GM12878 (cell line): Measurements from ENCODE around the gene AK5. TPM values are rescaled to one million over a fixed set of nuclear protein-coding genes. Genes with fewer than 3 reads are reported as not detected.

Experiments
- ATAC-seq: fragments of 200-7000 bp; cut with Tn5 transposase; 3 replicates; pipeline ENCODE4 v1.9.1; 2020; ENCODE audit warnings: mild to moderate bottlenecking, moderate library complexity
- BruUV-seq: library from RNA; stranded (reverse); fragments of 400-500 nt; replicated peaks from 2 replicates; lab custom pipeline; 2021; lab: Mats Ljungman, UMichigan
- CTCF ChIA-PET: fragments of 300-600 bp; sonication (Branson Sonifier 250); formaldehyde crosslinking; extraction: SDS; loops from one replicate; lab custom pipeline; 2021; ENCODE audit warnings: inconsistent platforms; lab: Yijun Ruan, JAX
- POLR2A ChIA-PET: fragments of 350-600 bp; formaldehyde crosslinking; extraction: SDS; loops from one replicate; lab custom pipeline; 2021; ENCODE audit warnings: inconsistent platforms; lab: Charles Lee
- RAD21 ChIA-PET: fragments of 300-600 bp; sonication (Branson Sonifier 250); formaldehyde crosslinking; loops from one replicate; lab custom pipeline; 2023; ENCODE audit warnings: antibody characterized with exemption; ENCODE audit not compliant: unreplicated experiment; lab: Charles Lee
- SMC1A ChIA-PET: fragments of 300-600 bp; sonication (Branson Sonifier 250); formaldehyde crosslinking; loops from one replicate; lab custom pipeline; 2023; ENCODE audit not compliant: unreplicated experiment, uncharacterized antibody; lab: Charles Lee
- DNase-seq: peaks from one replicate; pipeline ENCODE4 v3.0.0-alpha.2; 2011; ENCODE audit warnings: low read depth, low spot score
- FAIRE-seq: peaks from 3 replicates; lab custom pipeline; 2011; peaks lifted over from hg19 to GRCh38; lab: Jason Lieb, UNC
- H2AFZ ChIP-seq: 2 replicates; pipeline ENCODE4 v1.6.0; 2011; ENCODE audit warnings: low read depth, low read length, control low read depth; ENCODE audit not compliant: control insufficient read depth
- H3K27ac ChIP-seq: 2 replicates; pipeline ENCODE4 v1.5.1; 2011; ENCODE audit warnings: control low read depth; ENCODE audit not compliant: control insufficient read depth, insufficient read depth
- H3K27me3 ChIP-seq, 2 experiments: replicated peaks in 1 of 2; 2 replicates each; pipeline versions ENCODE4 v1.6.0 to v1.6.1; 2011; ENCODE audit warnings: low read length in 1 of 2; ENCODE audit not compliant: control insufficient read depth in 2 of 2, insufficient read depth in 2 of 2
- H3K36me3 ChIP-seq, 2 experiments: 2 replicates each; pipeline ENCODE4 v1.5.1; 2011; ENCODE audit warnings: low read length in 1 of 2; ENCODE audit not compliant: control insufficient read depth in 2 of 2, insufficient read depth in 2 of 2
- H3K4me1 ChIP-seq: 2 replicates; pipeline ENCODE4 v1.6.1; 2011; ENCODE audit warnings: mild to moderate bottlenecking, low read length, moderate library complexity, mixed read lengths; ENCODE audit not compliant: control insufficient read depth, insufficient read depth
- H3K4me2 ChIP-seq: 2 replicates; pipeline ENCODE4 v1.6.0; 2011; ENCODE audit warnings: control low read depth; ENCODE audit not compliant: control insufficient read depth, insufficient read depth
- H3K4me3 ChIP-seq: fragments of 200-600 bp; sonication (generic); 2 replicates; pipeline ENCODE4 v1.5.1; 2016
- H3K79me2 ChIP-seq: 2 replicates; pipeline ENCODE4 v1.6.0; 2011; ENCODE audit warnings: low read length; ENCODE audit not compliant: control insufficient read depth, insufficient read depth
- H3K9ac ChIP-seq: 2 replicates; pipeline ENCODE4 v1.8.0; 2011; ENCODE audit warnings: low read length, control low read depth, mixed read lengths; ENCODE audit not compliant: control insufficient read depth, insufficient read depth
- H3K9me3 ChIP-seq: replicated peaks from 3 replicates; pipeline ENCODE4 v1.5.1; 2011; ENCODE audit warnings: mild to moderate bottlenecking, low read length; ENCODE audit not compliant: control insufficient read depth, insufficient read depth
- H4K20me1 ChIP-seq: 2 replicates; pipeline ENCODE4 v1.6.0; 2011; ENCODE audit not compliant: control insufficient read depth, insufficient read depth
- CBX3 ChIP-seq: fragments of 200-600 bp; sonication (generic); IDR thresholded peaks from 2 replicates; pipeline ENCODE4 v1.6.1; 2016; ENCODE audit warnings: low read depth, borderline replicate concordance
- CREM ChIP-seq: IDR thresholded peaks from 2 replicates; pipeline ENCODE4 v1.6.1; 2014; ENCODE audit warnings: antibody characterized with exemption, low read depth
- HDGF ChIP-seq: fragments of 450-650 bp; IDR thresholded peaks from 2 replicates; pipeline ENCODE4 v1.6.1; 2016; ENCODE audit warnings: antibody characterized with exemption
- KDM1A ChIP-seq: fragments of 200-600 bp; sonication (generic); IDR thresholded peaks from 2 replicates; pipeline ENCODE4 v1.6.1; 2016; ENCODE audit warnings: borderline replicate concordance
- SMARCA5 ChIP-seq: fragments of 450-650 bp; IDR thresholded peaks from 2 replicates; pipeline ENCODE4 v1.6.1; 2017; ENCODE audit warnings: mild to moderate bottlenecking
- SRF ChIP-seq, 2 experiments: IDR thresholded peaks; 2 replicates each; pipeline ENCODE4 v1.6.1; 2011; ENCODE audit warnings: low read depth in 2 of 2, low read length in 2 of 2, mild to moderate bottlenecking in 1 of 2, moderate library complexity in 1 of 2
- STAT3 ChIP-seq: IDR thresholded peaks from 2 replicates; pipeline ENCODE4 v1.6.1; 2011; ENCODE audit warnings: low read depth, low read length, improper control_type of control experiment
- YY1 ChIP-seq: IDR thresholded peaks from 2 replicates; pipeline ENCODE4 v1.6.1; 2011; ENCODE audit warnings: low read depth, mild to moderate bottlenecking, low read length
- WGBS: methylation state at CpG from one replicate; pipeline ENCODE4 v1.1.6; 2016; ENCODE audit warnings: low lambda C conversion rate; ENCODE audit not compliant: insufficient replicate concordance, insufficient coverage; ENCODE audit errors: missing lambda C conversion rate; 5-methylcytosine and 5-hydroxymethylcytosine counted together
- in situ Hi-C: fragments of 300-500 bp; cut with MboI; formaldehyde crosslinking; loops from 9 replicates; pipeline ENCODE4 v1.14.3; 2018; ENCODE audit warnings: mixed read lengths
- intact Hi-C: fragments of 100-400 bp; cut with micrococcal nuclease; formaldehyde crosslinking; loops from one replicate; pipeline ENCODE4 v1.14.2; 2022; ENCODE audit not compliant: unreplicated experiment
- polyA plus RNA-seq, 11 experiments: library from polyadenylated mRNA; depleted of rRNA in 4 of 11; unstranded in 6 of 11; stranded (reverse) in 5 of 11; fragments of >200 nt; fragmentation: Nextera tagmentation in 4 of 11; fragmentation: Illumina TruSeq in 1 of 11; extraction: Ambion mirVana in 4 of 11; extraction: Trizol in 1 of 11; gene quantifications; 1 replicate in 1 of 11; 2 replicates in 10 of 11; pipeline versions ENCODE4 v1.2.1 to v1.2.3, GENCODE V29; 2011 to 2016; ENCODE audit warnings: inconsistent platforms in 2 of 11, missing spikeins in 2 of 11, low read depth in 1 of 11
- total RNA-seq, 4 experiments: library from RNA; depleted of rRNA in 3 of 4; stranded (reverse); fragments of >200 nt in 3 of 4; fragmentation: Illumina TruSeq in 1 of 4; extraction: Trizol in 1 of 4; gene quantifications; 2 replicates each; pipeline versions ENCODE4 v1.2.1 to v1.2.3, GENCODE V29; 2013 to 2021
- TF ChIP-seq, protein P1 (sequence below): IDR thresholded peaks from 2 replicates; pipeline ENCODE4 v1.6.1; 2012; ENCODE audit warnings: improper control_type of control experiment, low read depth, low read length; ENCODE audit not compliant: insufficient replicate concordance
- TF ChIP-seq, protein P2 (sequence below), 3 experiments: IDR thresholded peaks in 2 of 3; conservative IDR thresholded peaks in 1 of 3; 2 replicates each; pipeline ENCODE4 v1.5.1; 2011; ENCODE audit warnings: low read depth in 3 of 3, low read length in 3 of 3, mild to moderate bottlenecking in 3 of 3, control low read depth in 2 of 3, moderate library complexity in 2 of 3, inconsistent platforms in 1 of 3, mixed read lengths in 1 of 3; ENCODE audit not compliant: control insufficient read depth in 2 of 3, insufficient read depth in 1 of 3; ENCODE audit errors: extremely low read depth in 1 of 3
- TF ChIP-seq, protein P3 (sequence below): fragments of 450-650 bp; IDR thresholded peaks from 2 replicates; pipeline ENCODE4 v1.6.1; 2014; ENCODE audit warnings: mild to moderate bottlenecking
- TF ChIP-seq, protein P4 (sequence below): fragments of 450-650 bp; IDR thresholded peaks from 2 replicates; pipeline ENCODE4 v1.6.1; 2017; ENCODE audit warnings: mild to moderate bottlenecking, moderate library complexity

AK5 gene
- total and polyA plus RNA-seq, 10 of the 15 experiments (the other 5 are each of a cell fraction or from before 2014, with no cell fraction given): 0.08 to 0.33 TPM; not detected in 8

DNA sequence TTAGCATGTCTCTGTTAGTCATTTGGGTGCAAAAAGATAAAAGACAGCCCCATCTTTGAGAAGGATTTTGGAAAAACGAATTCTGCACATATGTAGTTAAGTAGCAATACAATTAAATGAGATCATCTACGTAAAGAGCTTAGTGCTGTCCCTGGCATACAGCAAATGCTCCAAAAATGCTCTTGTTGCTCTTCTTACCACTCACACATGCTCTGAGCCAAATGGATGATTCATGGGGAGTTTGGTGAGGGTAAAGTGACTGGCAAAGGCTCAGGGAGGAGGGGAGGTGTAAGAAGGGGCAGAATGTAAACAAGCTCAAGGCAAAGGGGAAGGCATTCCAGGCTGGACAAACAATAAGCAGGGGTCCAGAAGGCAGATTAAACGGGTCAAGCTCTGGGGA lies 191.9 kb downstream of the AK5 start:
- no peak for DNase-seq
- H3K4me2 ChIP-seq: no peak overlapping the region
- H3K9ac ChIP-seq: no peak overlapping the region
- ATAC-seq: no peak
- TF ChIP-seq CREM (no peak), CBX3 (no peak), KDM1A (no peak), SRF (IDR thresholded peaks at IDR 0.05; ENCODE audit: low read depth in 2 of 2, low read length in 2 of 2) (no peak), HDGF (no peak), SMARCA5 (no peak), STAT3 (no peak), YY1 (no peak)
- TF ChIP-seq, protein P1, sequence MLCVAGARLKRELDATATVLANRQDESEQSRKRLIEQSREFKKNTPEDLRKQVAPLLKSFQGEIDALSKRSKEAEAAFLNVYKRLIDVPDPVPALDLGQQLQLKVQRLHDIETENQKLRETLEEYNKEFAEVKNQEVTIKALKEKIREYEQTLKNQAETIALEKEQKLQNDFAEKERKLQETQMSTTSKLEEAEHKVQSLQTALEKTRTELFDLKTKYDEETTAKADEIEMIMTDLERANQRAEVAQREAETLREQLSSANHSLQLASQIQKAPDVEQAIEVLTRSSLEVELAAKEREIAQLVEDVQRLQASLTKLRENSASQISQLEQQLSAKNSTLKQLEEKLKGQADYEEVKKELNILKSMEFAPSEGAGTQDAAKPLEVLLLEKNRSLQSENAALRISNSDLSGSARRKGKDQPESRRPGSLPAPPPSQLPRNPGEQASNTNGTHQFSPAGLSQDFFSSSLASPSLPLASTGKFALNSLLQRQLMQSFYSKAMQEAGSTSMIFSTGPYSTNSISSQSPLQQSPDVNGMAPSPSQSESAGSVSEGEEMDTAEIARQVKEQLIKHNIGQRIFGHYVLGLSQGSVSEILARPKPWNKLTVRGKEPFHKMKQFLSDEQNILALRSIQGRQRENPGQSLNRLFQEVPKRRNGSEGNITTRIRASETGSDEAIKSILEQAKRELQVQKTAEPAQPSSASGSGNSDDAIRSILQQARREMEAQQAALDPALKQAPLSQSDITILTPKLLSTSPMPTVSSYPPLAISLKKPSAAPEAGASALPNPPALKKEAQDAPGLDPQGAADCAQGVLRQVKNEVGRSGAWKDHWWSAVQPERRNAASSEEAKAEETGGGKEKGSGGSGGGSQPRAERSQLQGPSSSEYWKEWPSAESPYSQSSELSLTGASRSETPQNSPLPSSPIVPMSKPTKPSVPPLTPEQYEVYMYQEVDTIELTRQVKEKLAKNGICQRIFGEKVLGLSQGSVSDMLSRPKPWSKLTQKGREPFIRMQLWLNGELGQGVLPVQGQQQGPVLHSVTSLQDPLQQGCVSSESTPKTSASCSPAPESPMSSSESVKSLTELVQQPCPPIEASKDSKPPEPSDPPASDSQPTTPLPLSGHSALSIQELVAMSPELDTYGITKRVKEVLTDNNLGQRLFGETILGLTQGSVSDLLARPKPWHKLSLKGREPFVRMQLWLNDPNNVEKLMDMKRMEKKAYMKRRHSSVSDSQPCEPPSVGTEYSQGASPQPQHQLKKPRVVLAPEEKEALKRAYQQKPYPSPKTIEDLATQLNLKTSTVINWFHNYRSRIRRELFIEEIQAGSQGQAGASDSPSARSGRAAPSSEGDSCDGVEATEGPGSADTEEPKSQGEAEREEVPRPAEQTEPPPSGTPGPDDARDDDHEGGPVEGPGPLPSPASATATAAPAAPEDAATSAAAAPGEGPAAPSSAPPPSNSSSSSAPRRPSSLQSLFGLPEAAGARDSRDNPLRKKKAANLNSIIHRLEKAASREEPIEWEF: no peak
- TF ChIP-seq, protein P2, sequence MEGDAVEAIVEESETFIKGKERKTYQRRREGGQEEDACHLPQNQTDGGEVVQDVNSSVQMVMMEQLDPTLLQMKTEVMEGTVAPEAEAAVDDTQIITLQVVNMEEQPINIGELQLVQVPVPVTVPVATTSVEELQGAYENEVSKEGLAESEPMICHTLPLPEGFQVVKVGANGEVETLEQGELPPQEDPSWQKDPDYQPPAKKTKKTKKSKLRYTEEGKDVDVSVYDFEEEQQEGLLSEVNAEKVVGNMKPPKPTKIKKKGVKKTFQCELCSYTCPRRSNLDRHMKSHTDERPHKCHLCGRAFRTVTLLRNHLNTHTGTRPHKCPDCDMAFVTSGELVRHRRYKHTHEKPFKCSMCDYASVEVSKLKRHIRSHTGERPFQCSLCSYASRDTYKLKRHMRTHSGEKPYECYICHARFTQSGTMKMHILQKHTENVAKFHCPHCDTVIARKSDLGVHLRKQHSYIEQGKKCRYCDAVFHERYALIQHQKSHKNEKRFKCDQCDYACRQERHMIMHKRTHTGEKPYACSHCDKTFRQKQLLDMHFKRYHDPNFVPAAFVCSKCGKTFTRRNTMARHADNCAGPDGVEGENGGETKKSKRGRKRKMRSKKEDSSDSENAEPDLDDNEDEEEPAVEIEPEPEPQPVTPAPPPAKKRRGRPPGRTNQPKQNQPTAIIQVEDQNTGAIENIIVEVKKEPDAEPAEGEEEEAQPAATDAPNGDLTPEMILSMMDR (IDR thresholded peaks at IDR 0.05 in 2 of 3, conservative IDR thresholded peaks at IDR 0.05 in 1 of 3; ENCODE audit: control insufficient read depth in 2 of 3, extremely low read depth in 1 of 3, insufficient read depth in 1 of 3, low read depth in 3 of 3, low read length in 3 of 3): no peak
- TF ChIP-seq, protein P3, sequence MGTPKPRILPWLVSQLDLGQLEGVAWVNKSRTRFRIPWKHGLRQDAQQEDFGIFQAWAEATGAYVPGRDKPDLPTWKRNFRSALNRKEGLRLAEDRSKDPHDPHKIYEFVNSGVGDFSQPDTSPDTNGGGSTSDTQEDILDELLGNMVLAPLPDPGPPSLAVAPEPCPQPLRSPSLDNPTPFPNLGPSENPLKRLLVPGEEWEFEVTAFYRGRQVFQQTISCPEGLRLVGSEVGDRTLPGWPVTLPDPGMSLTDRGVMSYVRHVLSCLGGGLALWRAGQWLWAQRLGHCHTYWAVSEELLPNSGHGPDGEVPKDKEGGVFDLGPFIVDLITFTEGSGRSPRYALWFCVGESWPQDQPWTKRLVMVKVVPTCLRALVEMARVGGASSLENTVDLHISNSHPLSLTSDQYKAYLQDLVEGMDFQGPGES: no peak
- TF ChIP-seq, protein P4, sequence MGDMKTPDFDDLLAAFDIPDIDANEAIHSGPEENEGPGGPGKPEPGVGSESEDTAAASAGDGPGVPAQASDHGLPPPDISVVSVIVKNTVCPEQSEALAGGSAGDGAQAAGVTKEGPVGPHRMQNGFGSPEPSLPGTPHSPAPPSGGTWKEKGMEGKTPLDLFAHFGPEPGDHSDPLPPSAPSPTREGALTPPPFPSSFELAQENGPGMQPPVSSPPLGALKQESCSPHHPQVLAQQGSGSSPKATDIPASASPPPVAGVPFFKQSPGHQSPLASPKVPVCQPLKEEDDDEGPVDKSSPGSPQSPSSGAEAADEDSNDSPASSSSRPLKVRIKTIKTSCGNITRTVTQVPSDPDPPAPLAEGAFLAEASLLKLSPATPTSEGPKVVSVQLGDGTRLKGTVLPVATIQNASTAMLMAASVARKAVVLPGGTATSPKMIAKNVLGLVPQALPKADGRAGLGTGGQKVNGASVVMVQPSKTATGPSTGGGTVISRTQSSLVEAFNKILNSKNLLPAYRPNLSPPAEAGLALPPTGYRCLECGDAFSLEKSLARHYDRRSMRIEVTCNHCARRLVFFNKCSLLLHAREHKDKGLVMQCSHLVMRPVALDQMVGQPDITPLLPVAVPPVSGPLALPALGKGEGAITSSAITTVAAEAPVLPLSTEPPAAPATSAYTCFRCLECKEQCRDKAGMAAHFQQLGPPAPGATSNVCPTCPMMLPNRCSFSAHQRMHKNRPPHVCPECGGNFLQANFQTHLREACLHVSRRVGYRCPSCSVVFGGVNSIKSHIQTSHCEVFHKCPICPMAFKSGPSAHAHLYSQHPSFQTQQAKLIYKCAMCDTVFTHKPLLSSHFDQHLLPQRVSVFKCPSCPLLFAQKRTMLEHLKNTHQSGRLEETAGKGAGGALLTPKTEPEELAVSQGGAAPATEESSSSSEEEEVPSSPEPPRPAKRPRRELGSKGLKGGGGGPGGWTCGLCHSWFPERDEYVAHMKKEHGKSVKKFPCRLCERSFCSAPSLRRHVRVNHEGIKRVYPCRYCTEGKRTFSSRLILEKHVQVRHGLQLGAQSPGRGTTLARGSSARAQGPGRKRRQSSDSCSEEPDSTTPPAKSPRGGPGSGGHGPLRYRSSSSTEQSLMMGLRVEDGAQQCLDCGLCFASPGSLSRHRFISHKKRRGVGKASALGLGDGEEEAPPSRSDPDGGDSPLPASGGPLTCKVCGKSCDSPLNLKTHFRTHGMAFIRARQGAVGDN: no peak
- no peak for FAIRE-seq
- H3K4me3 ChIP-seq: no peak overlapping the region
- SMC1A ChIA-PET: no interaction called here
- H3K4me1 ChIP-seq: no peaks in the 10 kb centered on the region
- 11% methylated on average over 3 of the region's 3 CpGs for WGBS
- POLR2A ChIA-PET: no interaction called here
- H3K27ac ChIP-seq: no peak overlapping the region
- no peaks in the 10 kb centered on the region; a peak in 2 of 4 replicates for H3K27me3 ChIP-seq
- RAD21 ChIA-PET: no interaction called here
- no peaks in the 10 kb centered on the region for H4K20me1 ChIP-seq
- no peak overlapping the region for H2AFZ ChIP-seq
- H3K36me3 ChIP-seq: no peaks in the 10 kb centered on the region
- H3K79me2 ChIP-seq: no peaks in the 10 kb centered on the region
- intact Hi-C loops (no loop called here), in situ Hi-C loops (no loop called here)
- CTCF ChIA-PET: no interaction called here
- no peaks in the 10 kb centered on the region for H3K9me3 ChIP-seq
- BruUV-seq: no TSS peak
